HL-60 (cell line): ENCODE results near the gene USP53.

ENCODE experiments used
- DNase-seq, 2 experiments: peaks; one replicate each; pipeline ENCODE4 v3.0.0-alpha.2; 2010 to 2020; ENCODE audit warnings: low read depth in 1 of 2, low spot score in 1 of 2
- H3K27ac ChIP-seq: fragments of 250-450 bp; sonication (Bioruptor Pico); replicated peaks from 2 replicates; pipeline ENCODE4 v1.5.1; 2020; ENCODE audit warnings: mild to moderate bottlenecking, moderate library complexity
- H3K27me3 ChIP-seq: fragments of 250-450 bp; sonication (Bioruptor Pico); 2 replicates; pipeline ENCODE4 v1.5.1; 2021; ENCODE audit warnings: mild to moderate bottlenecking, moderate library complexity; ENCODE audit not compliant: insufficient read depth, poor library complexity, severe bottlenecking
- H3K4me3 ChIP-seq: replicated peaks from 2 replicates; pipeline ENCODE4 v1.5.1; 2011; ENCODE audit warnings: mild to moderate bottlenecking, control low read depth, low read length; ENCODE audit not compliant: insufficient read depth
- CTCF ChIP-seq: IDR thresholded peaks from one replicate; pipeline ENCODE4 v1.5.1; 2011; ENCODE audit warnings: low read length, control low read depth, inconsistent platforms; ENCODE audit not compliant: insufficient read depth
- GABPA ChIP-seq: IDR thresholded peaks from 2 replicates; pipeline ENCODE4 v1.6.1; 2012; ENCODE audit warnings: low read depth
- POLR2AphosphoS5 ChIP-seq: IDR thresholded peaks from 2 replicates; pipeline ENCODE4 v1.6.1; 2012; ENCODE audit warnings: low read depth
- SPI1 ChIP-seq: IDR thresholded peaks from 2 replicates; pipeline ENCODE4 v1.6.1; 2012; ENCODE audit warnings: low read depth, mild to moderate bottlenecking, borderline replicate concordance
- TF ChIP-seq, protein P1 (sequence below): IDR thresholded peaks from 2 replicates; pipeline ENCODE4 v1.6.1; 2012; ENCODE audit warnings: low read depth; ENCODE audit not compliant: insufficient replicate concordance

USP53 gene

DNA sequence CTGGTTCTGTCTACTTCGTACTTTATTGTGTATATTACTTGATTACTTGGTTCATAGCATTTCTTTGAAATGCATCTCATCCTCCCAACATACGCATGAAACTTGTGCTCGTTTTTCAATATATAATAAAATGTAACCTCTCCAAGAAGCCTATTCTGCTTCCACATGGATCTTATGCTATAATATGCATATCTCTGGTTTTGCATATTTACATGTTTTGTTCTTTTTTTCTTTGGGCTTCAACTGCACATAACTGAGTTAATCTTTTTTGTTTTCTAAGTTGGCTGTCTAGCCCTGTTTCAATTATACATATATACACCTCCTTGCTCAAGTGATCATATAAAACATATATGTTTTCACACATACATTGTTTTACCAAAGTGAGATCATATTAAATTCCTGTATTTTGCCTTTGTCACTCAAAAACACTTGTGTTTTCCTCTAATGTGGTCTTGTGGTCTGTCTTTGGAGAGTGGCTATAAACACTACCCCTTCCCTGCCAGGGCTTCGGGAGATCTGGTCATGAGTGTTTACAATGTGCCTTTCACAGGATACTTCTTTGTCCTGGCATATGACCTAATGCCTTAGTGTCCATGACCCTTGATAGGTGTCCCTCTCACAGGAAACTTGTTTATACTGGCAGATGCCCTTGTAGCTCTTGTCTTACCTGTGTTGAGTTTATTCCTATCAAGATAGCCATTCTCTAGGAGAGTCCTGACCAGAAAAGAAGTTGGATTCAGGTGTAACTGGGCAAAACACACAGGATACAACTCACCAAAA is 17.6 kb downstream of the USP53 start:
- H3K27me3 ChIP-seq, result no peaks in the 10 kb centered on the region
- DNase-seq, result no peak
- H3K27ac ChIP-seq, result no peak overlapping the region
- TF ChIP-seq SPI1 (no peak), POLR2AphosphoS5 (no peak), CTCF (no peak), GABPA (no peak)
- TF ChIP-seq, protein P1, sequence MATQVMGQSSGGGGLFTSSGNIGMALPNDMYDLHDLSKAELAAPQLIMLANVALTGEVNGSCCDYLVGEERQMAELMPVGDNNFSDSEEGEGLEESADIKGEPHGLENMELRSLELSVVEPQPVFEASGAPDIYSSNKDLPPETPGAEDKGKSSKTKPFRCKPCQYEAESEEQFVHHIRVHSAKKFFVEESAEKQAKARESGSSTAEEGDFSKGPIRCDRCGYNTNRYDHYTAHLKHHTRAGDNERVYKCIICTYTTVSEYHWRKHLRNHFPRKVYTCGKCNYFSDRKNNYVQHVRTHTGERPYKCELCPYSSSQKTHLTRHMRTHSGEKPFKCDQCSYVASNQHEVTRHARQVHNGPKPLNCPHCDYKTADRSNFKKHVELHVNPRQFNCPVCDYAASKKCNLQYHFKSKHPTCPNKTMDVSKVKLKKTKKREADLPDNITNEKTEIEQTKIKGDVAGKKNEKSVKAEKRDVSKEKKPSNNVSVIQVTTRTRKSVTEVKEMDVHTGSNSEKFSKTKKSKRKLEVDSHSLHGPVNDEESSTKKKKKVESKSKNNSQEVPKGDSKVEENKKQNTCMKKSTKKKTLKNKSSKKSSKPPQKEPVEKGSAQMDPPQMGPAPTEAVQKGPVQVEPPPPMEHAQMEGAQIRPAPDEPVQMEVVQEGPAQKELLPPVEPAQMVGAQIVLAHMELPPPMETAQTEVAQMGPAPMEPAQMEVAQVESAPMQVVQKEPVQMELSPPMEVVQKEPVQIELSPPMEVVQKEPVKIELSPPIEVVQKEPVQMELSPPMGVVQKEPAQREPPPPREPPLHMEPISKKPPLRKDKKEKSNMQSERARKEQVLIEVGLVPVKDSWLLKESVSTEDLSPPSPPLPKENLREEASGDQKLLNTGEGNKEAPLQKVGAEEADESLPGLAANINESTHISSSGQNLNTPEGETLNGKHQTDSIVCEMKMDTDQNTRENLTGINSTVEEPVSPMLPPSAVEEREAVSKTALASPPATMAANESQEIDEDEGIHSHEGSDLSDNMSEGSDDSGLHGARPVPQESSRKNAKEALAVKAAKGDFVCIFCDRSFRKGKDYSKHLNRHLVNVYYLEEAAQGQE, result no peak
- H3K4me3 ChIP-seq, result no peak overlapping the region

- Histone ChIP-seq H3K4me3 (no peak overlapping the region), H3K27me3 (no peaks in the 10 kb centered on the region), H3K27ac (no peak overlapping the region)
- DNase-seq, result no peak
- TF ChIP-seq GABPA (no peak), SPI1 (no peak), POLR2AphosphoS5 (no peak)
- TF ChIP-seq, protein P1, result no peak
Measured at GRCh38 chr4:119231491-119231890, 19.0 kb downstream of the USP53 start.

DNA sequence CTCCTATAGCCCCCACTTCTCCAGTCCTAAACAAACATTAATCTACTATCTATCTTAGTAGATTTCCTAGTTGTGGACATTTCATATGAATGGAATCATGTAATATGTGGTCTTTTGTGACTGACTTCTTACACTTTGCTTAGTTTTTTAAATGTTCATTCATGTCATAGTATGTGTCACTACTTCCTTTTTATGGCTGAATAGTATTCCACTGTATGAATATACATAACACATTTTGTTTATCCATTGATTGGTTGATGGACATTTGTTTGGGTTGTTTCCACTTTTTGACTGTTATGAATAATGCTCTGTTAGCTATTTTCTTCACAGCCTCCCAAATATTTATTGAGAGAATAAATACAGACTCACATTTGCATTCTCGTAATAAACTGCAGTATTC is 19.8 kb downstream of the USP53 start:
- no peak for DNase-seq
- no peak overlapping the region for H3K27ac ChIP-seq
- no peak overlapping the region for H3K4me3 ChIP-seq
- TF ChIP-seq POLR2AphosphoS5 (no peak), GABPA (no peak)
- TF ChIP-seq, protein P1, result no peak
- no peaks in the 10 kb centered on the region for H3K27me3 ChIP-seq

DNA sequence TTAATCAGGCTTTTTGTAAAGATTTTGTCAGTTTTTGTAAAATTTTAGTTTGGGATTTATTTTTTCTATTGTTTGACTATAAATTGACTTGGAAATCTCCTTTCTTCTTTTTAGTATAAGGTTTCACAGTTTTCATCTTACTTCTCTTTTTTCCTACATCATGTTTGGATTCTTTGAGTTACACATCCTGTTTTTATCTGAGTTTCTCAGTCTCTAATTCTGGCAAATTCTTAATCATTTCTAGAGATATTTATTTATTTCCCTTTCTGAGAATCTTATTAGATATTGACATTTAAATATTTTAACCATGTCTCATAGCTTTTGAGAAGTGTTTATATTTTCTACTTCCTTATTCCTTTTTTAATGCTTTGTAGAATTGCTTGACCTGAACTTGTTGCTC is 20.7 kb downstream of the USP53 start:
- H3K27me3 ChIP-seq, result no peaks in the 10 kb centered on the region
- TF ChIP-seq CTCF (no peak), POLR2AphosphoS5 (no peak), GABPA (no peak), SPI1 (no peak)
- TF ChIP-seq, protein P1, result no peak
- DNase-seq, result no peak
- H3K4me3 ChIP-seq, result no peak overlapping the region
- no peak overlapping the region for H3K27ac ChIP-seq
